Measurements from ENCODE around the gene PGD.

GRCh38 chr1:10368194-10368593, 30.7 kb upstream of the PGD start:
- TF ChIP-seq CTCF (IDR thresholded peaks at IDR 0.05), result no peak
- no peak for TF ChIP-seq POLR2A (IDR thresholded peaks at IDR 0.05)

Measured in uterus (tissue), 2 donors.